Measurements from ENCODE around the gene TRAF1.

GRCh38 chr9:120928483-120929228, 2.1 kb upstream of the TRAF1 start:
- TF ChIP-seq RAD21 (IDR thresholded peaks at IDR 0.05; ENCODE audit: low read depth): no peak
- no peak for TF ChIP-seq POLR2A (IDR thresholded peaks at IDR 0.05; ENCODE audit: borderline replicate concordance, extremely low read depth, insufficient read depth, insufficient read length)
- TF ChIP-seq CTCF (IDR thresholded peaks at IDR 0.05 in 2 of 3, conservative IDR thresholded peaks at IDR 0.05 in 1 of 3; ENCODE audit: borderline replicate concordance in 1 of 3, insufficient read depth in 1 of 3, low read depth in 2 of 3, low read length in 2 of 3): no peak
- peak; percentile 40; the same call in 1 of the 2 replicates for TF ChIP-seq EGR1 (IDR thresholded peaks at IDR 0.05; ENCODE audit: low read depth)
- peak; percentile 67 for TF ChIP-seq POLR2AphosphoS5 (IDR thresholded peaks at IDR 0.05; ENCODE audit: low read depth, low read length)
- no peak for TF ChIP-seq JUND (IDR thresholded peaks at IDR 0.05)
- no peak for TF ChIP-seq EZH2 (IDR thresholded peaks at IDR 0.05)
- no peak for TF ChIP-seq CBX3 (IDR thresholded peaks at IDR 0.05; ENCODE audit: low read depth)
- TF ChIP-seq SIN3A (IDR thresholded peaks at IDR 0.05; ENCODE audit: low read depth): no peak
